C4-2B (cell line): ENCODE measurements around the gene HYAL3.
"Not testable (repeated sequence)": the region's sequence is repeated elsewhere in the genome, so short reads cannot be mapped to it uniquely, and the experiment has no call there.

Experiments
- H3K27ac ChIP-seq: fragments of 450-650 bp; 2 replicates; pipeline ENCODE4 v1.5.1; 2017
- CTCF ChIP-seq: fragments of 450-650 bp; conservative IDR thresholded peaks from 2 replicates; pipeline ENCODE4 v1.5.1; 2017; ENCODE audit warnings: mild to moderate bottlenecking
- ZFX ChIP-seq: fragments of 450-650 bp; IDR thresholded peaks from 2 replicates; pipeline ENCODE4 v1.6.1; 2017

The HYAL3 gene

DNA sequence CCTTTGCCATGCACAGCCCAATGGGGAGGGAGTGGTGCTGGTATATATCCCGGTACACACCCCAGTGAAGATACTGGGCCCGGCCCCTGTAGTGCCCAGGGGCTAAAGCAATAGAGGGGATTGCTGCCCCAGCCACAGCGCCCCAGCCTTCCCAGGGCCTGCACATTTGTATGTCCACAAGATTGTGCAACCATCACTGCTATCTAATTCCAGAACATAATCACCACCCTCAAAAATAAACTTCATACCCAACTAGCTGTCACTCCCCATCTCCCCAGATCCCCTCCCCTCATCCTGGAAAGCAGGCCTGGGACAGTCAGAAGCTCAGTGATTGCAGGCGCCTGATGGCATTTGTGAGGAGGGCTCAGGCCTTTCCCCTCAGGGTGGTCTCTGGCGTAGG, 49.7 kb downstream of the HYAL3 start:
- H3K27ac ChIP-seq = no peak overlapping the region
- TF ChIP-seq ZFX (no peak), CTCF (no peak)

DNA sequence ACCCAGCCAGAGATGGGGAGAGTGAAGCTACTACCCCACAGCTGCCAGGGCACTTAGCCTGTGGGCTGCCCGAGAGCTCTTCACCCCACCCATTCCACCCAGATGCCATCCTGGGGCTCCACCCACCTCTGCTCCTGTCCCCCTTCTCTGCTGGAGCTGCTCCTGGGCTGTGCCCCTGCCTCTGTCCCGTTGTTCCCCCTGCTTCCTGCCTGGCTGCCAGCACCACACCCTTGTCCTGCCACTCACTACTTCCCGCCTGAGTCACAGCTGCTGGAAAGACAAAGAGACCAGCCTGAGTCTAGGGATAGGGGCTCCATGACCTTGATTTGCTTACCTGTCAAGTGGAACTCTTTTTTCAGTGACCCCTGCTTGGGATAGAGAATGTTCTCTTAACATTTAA, 50.8 kb downstream of the HYAL3 start:
- TF ChIP-seq CTCF (no peak), ZFX (no peak)
- H3K27ac ChIP-seq = no peak overlapping the region

- H3K27ac ChIP-seq = peak overlapping the region; percentile 6; the same call in 1 of the 2 replicates
- TF ChIP-seq ZFX (no peak), CTCF (peak; percentile 80)
Measured at GRCh38 chr3:50246517-50246954, 52.7 kb downstream of the HYAL3 start.

GRCh38 chr3:50245831-50246516, 53.2 kb downstream of the HYAL3 start:
- TF ChIP-seq CTCF (peak; percentile 97), ZFX (no peak)
- peak overlapping the region; percentile 6; the same call in 1 of the 2 replicates for H3K27ac ChIP-seq

GRCh38 chr3:50245251-50245745, 53.9 kb downstream of the HYAL3 start:
- no peak for TF ChIP-seq ZFX
- TF ChIP-seq CTCF = no peak
- H3K27ac ChIP-seq = no peak overlapping the region

GRCh38 chr3:50244813-50245212, 54.4 kb downstream of the HYAL3 start:
- H3K27ac ChIP-seq = not testable (repeated sequence)

- H3K27ac ChIP-seq = no peak overlapping the region
- TF ChIP-seq ZFX (no peak), CTCF (no peak)
Measured at GRCh38 chr3:50243543-50243895, 55.7 kb downstream of the HYAL3 start.
